SW480 (cell line): ENCODE measurements around the gene C2.
"Not testable (repeated sequence)": the region's sequence is repeated elsewhere in the genome, so short reads cannot be mapped to it uniquely, and the experiment has no call there.

Source experiments
- DNase-seq: peaks from one replicate; pipeline ENCODE4 v3.0.0-alpha.2; 2016; ENCODE audit warnings: low spot score

C2 gene

GRCh38 chr6:31899215-31899614 lies 28.3 kb upstream of the C2 start:
- no peak for DNase-seq

GRCh38 chr6:31899882-31900722 lies 27.4 kb upstream of the C2 start:
- no peak for DNase-seq

- DNase-seq, result no peak
Measured at GRCh38 chr6:31900917-31901414, 26.6 kb upstream of the C2 start.

- DNase-seq, result peak; percentile 44
Measured at GRCh38 chr6:31901415-31901952, 26.0 kb upstream of the C2 start.

- peak; percentile 92 for DNase-seq
Measured at GRCh38 chr6:31901953-31902643, 25.4 kb upstream of the C2 start, which contains the start of gene ZBTB12. Gene ZBTB12, minus strand, starts transcription at chr6:31902086. Its CDS starts 781 bp downstream, at chr6:31901305.

GRCh38 chr6:31903957-31904356 lies 23.6 kb upstream of the C2 start:
- DNase-seq, result no peak

- DNase-seq, result no peak
Measured at GRCh38 chr6:31905041-31905440, 22.5 kb upstream of the C2 start.

- no peak for DNase-seq
Measured at GRCh38 chr6:31906122-31906521, 21.4 kb upstream of the C2 start.

- not testable (repeated sequence) for DNase-seq
Measured at GRCh38 chr6:31906727-31907126, 20.8 kb upstream of the C2 start.

GRCh38 chr6:31907158-31907813 lies 20.2 kb upstream of the C2 start:
- DNase-seq, result no peak

GRCh38 chr6:31908255-31908654 lies 19.3 kb upstream of the C2 start:
- not testable (repeated sequence) for DNase-seq

GRCh38 chr6:31908791-31909190 lies 18.7 kb upstream of the C2 start:
- DNase-seq, result no peak

GRCh38 chr6:31909298-31909697 lies 18.2 kb upstream of the C2 start:
- not testable (repeated sequence) for DNase-seq

- no peak for DNase-seq
Measured at GRCh38 chr6:31911826-31912585, 15.5 kb upstream of the C2 start.

GRCh38 chr6:31915351-31915750 lies 12.2 kb upstream of the C2 start:
- DNase-seq, result no peak

- DNase-seq, result no peak
Measured at GRCh38 chr6:31915756-31916155, 11.8 kb upstream of the C2 start.

- no peak for DNase-seq
Measured at GRCh38 chr6:31918069-31918720, 9.3 kb upstream of the C2 start.

GRCh38 chr6:31919624-31920303 lies 7.8 kb upstream of the C2 start:
- no peak for DNase-seq

GRCh38 chr6:31920811-31921210 lies 6.7 kb upstream of the C2 start:
- no peak for DNase-seq

GRCh38 chr6:31922942-31923341 lies 4.6 kb upstream of the C2 start:
- peak; percentile 37 for DNase-seq
